GM12874 (cell line): ENCODE measurements around the gene KLHL6.

Experiments
- TF ChIP-seq, protein P1 (sequence below): IDR thresholded peaks from 2 replicates; pipeline ENCODE4 v1.5.1; 2011; ENCODE audit warnings: low read depth, mild to moderate bottlenecking, control low read depth, low read length, moderate library complexity; ENCODE audit not compliant: insufficient read depth

KLHL6 gene

GRCh38 chr3:183579967-183580900, 24.7 kb upstream of the KLHL6 start:
- TF ChIP-seq, protein P1, sequence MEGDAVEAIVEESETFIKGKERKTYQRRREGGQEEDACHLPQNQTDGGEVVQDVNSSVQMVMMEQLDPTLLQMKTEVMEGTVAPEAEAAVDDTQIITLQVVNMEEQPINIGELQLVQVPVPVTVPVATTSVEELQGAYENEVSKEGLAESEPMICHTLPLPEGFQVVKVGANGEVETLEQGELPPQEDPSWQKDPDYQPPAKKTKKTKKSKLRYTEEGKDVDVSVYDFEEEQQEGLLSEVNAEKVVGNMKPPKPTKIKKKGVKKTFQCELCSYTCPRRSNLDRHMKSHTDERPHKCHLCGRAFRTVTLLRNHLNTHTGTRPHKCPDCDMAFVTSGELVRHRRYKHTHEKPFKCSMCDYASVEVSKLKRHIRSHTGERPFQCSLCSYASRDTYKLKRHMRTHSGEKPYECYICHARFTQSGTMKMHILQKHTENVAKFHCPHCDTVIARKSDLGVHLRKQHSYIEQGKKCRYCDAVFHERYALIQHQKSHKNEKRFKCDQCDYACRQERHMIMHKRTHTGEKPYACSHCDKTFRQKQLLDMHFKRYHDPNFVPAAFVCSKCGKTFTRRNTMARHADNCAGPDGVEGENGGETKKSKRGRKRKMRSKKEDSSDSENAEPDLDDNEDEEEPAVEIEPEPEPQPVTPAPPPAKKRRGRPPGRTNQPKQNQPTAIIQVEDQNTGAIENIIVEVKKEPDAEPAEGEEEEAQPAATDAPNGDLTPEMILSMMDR = no peak

DNA sequence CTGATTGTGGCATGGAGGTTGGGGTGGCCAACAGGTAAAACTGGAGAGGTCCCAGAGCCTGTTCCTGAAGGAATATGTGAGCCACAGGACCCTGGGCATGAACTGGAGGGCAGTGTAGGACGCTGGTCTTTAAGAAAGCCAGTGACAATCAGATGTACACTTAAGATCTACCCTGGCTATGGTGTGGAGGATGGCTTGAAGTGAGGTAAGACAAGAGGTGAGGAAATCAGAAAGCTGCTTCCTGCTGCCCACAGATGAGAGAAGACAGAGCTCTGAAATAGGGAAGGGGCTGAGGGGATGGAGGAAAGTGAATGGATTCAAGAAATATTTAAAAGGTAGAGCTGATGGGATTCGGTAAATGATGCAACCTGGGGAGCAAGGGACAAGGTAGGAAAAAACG, 22.7 kb upstream of the KLHL6 start:
- TF ChIP-seq, protein P1 = no peak

DNA sequence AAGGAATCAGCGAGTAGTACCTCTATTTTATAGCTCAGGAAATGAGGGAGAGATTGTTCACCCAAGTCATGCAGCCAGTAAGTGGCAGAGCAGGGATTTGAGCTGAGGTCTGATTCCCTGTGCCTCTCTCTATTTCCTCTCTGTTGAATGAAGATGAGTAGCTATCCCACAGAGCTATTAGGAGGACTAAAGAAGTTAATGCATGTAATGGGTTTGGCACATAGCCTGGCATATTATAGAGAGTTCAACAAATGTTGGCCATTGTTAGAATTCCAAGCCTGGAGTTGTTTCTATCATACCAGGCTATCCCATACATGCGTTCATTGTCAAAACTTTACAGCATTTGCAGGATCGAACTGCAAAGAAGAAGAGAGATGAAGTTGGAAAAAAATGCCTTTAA, 21.8 kb upstream of the KLHL6 start:
- TF ChIP-seq, protein P1 = no peak

DNA sequence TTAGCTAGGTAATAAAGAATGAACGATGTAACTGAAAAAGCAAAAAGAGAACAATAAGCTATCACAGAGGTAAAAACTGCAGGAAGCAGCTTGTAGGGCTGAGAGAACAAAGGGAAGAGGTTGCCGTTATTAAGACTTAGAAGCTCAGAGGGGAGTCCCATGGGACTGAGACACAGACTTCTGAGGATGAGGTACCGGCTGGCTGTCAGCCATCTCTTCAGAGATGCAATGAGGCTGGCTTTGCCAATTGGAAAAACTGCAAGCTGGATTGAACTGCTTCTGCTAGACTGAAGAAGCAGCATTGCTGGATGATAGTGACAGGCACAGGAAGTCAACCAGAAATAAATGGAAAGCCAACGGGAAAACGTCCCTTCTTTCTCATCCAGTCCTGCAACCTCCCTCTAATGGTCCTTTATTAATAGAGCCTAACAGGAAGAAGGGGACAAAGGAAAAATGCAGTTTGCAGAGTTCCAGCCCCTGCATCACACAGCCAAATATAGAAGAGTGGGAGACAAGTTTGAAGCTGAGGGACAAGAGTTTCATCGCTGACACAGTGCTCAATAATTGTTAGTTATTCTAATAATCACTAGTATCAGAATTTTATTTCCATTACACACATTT, 21.1 kb upstream of the KLHL6 start:
- TF ChIP-seq, protein P1 = no peak

GRCh38 chr3:183572935-183573334, 17.4 kb upstream of the KLHL6 start:
- TF ChIP-seq, protein P1 = no peak

DNA sequence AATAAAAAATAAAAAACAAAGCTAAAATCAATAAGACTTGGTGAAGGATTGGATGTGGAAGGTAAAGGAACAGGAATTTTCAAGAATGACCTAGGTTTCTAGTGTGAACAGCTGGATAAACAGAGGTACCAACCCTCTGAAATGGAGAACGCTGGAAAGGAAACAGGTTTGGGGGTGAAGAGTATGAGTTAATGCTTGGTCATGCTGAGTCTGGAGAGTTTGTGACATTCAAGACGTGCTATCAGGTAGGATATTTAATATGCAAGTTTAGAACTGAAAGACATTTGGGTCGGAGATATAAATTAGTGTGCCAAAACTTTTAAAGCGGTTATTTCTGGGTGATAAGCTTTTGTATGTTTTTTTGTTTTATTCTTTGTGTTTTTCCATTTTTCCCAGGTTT, 11.4 kb upstream of the KLHL6 start:
- TF ChIP-seq, protein P1 = no peak

GRCh38 chr3:183564046-183564445, 8.5 kb upstream of the KLHL6 start:
- TF ChIP-seq, protein P1 = no peak
